Fibroblast of the aortic adventitia (primary cell): ENCODE measurements around the gene CCDC187. TPM values are rescaled to one million over a fixed set of nuclear protein-coding genes. Genes with fewer than 3 reads are reported as not detected.
A peak's percentile ranks its signal among the peaks of the same experiment; 100 is the strongest.

Experiments
- DNase-seq: peaks from one replicate; pipeline ENCODE4 v3.0.0-alpha.2; 2010; ENCODE audit warnings: low read depth
- H3K4me3 ChIP-seq: 2 replicates; pipeline ENCODE4 v1.5.1; 2011; ENCODE audit warnings: low read depth, mild to moderate bottlenecking, control low read depth, low read length, moderate library complexity
- total RNA-seq: library from RNA; depleted of rRNA; stranded (reverse); fragments of >200 nt; gene quantifications from 2 replicates; pipeline ENCODE4 v1.2.3, GENCODE V29; 2012; ENCODE audit warnings: low replicate concordance
- TF ChIP-seq, protein P1 (sequence below): IDR thresholded peaks from 2 replicates; pipeline ENCODE4 v1.5.1; 2011; ENCODE audit warnings: mild to moderate bottlenecking, low read length, control low read depth, inconsistent platforms; ENCODE audit not compliant: insufficient read depth

The CCDC187 gene
- total RNA-seq, 1 donor, result under 0.01 TPM

DNA sequence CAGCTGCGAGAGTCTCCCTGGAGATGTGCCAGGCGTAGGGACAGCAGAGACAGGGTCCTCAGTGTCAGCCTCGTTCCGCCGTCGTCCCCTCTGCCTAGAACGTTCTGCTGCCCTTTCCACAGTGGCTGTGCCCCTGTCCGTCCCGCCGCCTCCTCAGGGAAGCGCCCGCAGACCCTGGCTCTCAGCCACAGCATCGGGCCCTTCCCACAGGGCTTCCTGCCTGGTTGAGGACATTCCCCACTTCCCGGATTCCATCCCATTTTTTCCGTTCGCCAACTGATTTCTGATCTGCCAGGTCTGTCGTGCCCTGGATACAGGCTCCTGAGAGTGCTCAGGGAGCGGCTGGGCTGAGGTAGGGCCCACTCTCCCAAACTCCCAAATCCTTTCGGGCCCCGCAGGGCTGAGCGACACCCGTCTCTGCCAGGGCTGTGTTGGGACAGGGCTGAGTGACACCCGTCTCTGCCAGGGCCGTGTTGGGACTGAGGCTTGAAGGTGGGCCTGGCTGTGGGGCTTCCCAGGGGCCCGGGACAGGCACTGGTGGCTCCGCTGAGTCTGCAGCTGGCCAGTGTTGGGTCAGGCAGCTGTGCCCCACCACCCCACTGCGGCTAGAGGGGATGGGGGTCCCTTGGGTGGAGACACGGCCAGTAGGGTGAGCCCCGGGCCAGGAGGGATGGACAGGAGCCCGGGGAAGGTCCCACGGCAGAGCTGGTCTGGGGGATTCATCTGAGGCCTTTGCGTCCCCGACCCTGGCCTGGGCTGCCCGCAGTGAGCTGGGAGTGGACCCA is 43.8 kb upstream of the CCDC187 start:
- TF ChIP-seq, protein P1, sequence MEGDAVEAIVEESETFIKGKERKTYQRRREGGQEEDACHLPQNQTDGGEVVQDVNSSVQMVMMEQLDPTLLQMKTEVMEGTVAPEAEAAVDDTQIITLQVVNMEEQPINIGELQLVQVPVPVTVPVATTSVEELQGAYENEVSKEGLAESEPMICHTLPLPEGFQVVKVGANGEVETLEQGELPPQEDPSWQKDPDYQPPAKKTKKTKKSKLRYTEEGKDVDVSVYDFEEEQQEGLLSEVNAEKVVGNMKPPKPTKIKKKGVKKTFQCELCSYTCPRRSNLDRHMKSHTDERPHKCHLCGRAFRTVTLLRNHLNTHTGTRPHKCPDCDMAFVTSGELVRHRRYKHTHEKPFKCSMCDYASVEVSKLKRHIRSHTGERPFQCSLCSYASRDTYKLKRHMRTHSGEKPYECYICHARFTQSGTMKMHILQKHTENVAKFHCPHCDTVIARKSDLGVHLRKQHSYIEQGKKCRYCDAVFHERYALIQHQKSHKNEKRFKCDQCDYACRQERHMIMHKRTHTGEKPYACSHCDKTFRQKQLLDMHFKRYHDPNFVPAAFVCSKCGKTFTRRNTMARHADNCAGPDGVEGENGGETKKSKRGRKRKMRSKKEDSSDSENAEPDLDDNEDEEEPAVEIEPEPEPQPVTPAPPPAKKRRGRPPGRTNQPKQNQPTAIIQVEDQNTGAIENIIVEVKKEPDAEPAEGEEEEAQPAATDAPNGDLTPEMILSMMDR, result no peak
- DNase-seq, result no peak
- no peak overlapping the region for H3K4me3 ChIP-seq

DNA sequence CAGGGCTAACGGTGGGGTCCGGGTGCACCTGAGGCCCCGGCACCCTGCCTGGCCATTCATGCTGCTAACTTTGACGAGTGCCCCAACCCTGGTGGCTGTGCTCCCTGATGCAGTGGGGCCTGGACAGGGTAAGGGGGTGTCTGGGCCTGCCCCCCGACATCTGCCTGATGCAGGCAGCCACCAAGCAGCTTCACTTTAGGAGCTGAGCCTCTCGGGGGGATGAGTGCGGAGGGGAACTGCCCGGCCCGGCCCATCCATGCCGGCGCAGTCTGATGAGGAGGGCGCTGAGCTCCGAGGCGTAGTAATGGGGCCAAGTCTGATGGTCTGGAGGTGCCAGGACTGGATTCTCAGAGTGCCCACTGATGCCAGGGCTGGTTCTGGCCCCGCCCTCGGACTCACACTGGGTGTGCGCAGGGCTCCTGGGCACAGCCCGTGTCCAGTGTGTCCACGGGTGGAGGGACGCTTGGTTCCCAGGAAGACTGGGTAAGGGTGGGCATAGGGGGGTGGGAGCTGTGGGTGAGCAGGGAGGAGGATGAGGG is 43.1 kb upstream of the CCDC187 start:
- TF ChIP-seq, protein P1, result no peak
- no peak for DNase-seq
- no peak overlapping the region for H3K4me3 ChIP-seq

DNA sequence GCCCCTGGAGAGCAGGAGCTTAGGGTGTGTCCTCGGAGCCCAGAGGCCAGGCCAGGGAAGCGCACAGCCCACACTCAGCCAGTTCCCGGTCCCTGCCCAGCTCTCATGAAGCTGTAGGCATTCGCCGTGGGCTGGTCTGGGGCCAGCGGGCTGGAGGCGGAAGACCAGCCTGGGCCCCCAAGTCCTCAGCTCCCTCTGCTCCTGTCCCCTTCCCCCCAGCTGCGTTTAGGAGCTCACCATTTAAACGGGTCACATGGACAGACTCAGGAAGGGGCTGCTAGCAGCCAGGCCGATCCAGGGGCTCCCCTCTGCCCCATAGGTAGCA is 42.2 kb upstream of the CCDC187 start:
- no peak overlapping the region for H3K4me3 ChIP-seq
- no peak for DNase-seq
- TF ChIP-seq, protein P1, result no peak

DNA sequence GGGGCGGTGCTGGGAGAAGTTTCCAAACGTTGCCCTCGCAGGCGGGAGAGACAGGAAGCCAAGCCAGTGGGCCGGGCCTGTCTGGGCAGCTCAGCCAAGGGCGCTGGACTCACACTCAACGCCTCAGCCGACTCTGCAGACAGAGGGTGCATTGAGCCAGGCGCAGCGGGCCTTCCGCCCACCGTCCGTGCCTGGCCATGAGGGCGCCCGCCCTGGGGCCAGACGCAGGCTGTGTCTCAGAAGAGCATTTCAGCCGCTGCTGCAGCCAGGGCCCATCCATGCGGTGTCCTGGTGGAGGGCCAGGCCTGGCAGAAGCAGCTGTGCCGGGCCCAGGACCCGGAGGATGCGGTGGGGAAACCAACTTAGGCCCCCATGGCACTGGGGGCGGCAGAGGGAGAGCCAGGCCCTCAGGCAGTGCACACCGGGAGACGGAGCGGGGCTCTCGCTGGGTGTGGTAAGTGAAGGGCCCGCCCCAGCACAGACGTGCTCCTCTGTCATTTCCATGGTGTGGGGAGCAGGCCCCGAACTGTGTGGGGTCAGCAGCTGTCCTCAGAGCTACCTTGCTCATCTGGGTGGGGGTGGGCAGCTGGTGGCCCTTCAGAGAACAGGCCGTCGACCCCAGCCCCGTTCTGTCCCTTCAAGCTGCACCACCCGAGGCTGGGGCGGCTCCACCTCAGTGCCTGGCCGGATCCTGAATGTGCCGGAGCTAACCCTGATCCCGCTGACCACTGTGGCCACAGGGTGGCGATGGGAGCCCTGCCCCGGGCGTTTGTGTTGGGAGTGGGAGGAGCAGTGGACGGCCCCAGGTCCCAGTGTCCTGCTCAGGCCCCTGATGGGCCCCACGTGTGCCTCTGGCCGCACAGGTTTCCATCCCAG is 41.6 kb upstream of the CCDC187 start:
- no peak overlapping the region for H3K4me3 ChIP-seq
- DNase-seq, result peak; percentile 62
- TF ChIP-seq, protein P1, result peak; percentile 74

DNA sequence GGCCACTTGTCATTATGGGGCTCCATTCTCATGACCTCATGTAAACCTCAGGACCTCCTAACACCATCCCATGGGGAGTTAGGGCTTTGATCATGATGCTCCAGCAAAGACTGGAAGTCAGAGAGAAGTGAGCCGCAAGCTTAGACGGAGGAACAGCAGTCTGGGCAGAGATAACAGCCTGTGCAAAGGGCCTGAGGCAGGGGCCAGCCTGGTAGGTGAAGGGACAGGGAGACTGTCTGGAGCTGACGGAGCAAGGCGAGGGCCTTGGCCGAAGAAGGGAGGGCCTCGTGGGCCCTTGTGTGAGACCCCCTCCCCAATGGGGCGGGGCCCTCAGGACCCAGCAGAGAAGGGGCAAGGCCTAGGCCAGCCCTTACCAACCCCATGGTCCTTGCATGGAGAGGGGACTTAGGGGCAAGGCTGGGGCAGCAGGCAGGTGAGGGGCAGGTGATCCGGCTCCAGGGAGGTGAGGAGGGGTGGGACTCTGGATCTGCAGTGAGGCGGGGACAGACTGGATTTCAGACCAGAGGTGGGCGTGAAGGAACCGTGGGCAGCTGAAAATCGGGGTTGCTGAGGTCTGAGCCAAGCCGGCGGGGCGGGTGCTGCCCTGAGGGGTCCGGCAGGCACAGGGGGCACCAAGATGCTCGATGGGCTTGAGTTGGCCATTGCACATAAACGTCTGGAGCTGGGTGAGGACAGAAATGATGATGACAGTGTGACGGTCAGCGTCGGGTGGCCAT is 40.8 kb upstream of the CCDC187 start:
- no peak overlapping the region for H3K4me3 ChIP-seq
- no peak for DNase-seq
- TF ChIP-seq, protein P1, result no peak

DNA sequence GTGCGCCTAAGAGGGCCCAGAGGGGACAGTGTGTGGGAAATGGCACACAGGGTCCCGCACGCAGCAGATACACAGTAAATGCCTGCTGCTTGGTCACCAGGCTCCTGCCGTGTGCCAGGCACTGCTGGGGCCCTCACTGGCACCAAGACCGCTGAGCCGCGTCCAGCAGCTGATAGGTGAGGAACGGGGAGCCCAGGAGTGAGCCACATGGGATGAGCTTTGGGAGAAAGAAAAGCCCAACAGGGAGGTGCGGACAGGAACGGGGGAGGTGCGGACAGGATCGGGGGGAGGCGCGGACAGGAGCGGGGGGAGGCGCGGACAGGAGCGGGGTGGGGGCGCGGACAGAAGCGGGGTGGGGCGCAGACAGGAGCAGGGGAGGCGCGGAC is 40.0 kb upstream of the CCDC187 start:
- no peak for DNase-seq
- H3K4me3 ChIP-seq, result no peak overlapping the region
- TF ChIP-seq, protein P1, result no peak
